DMS 273 (cell line): ENCODE data around the gene KRTAP5-5.
"Not testable (repeated sequence)": the region's sequence is repeated elsewhere in the genome, so short reads cannot be mapped to it uniquely, and the experiment has no call there.

ENCODE experiments used
- DNase-seq: peaks from one replicate; lab custom pipeline; 2025; ENCODE audit not compliant: unreplicated experiment; lab: John Stamatoyannopoulos, UW

Gene KRTAP5-5

GRCh38 chr11:1640076-1640946 lies 10.7 kb downstream of the KRTAP5-5 start:
- peak; percentile 68 for DNase-seq

DNA sequence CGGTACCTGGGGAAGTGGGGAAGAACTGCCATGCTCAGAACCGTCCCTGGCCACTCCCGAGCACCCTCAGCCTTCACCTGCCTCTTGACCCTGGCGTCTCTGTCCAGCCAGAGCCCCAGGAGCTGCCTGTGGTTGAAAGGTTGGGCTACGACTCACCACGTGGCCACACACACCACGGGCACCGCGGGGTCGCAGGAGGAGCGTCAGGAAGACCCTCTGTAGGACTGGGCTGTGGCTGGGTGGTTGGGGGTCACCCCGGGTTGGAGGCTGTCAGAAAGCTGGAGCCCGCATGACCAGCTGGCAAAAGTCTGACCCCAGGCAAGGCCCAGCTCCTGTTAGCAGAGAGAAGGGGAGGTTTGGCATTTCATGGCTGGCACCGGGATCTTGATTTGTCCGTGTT lies 11.5 kb downstream of the KRTAP5-5 start:
- no peak for DNase-seq

DNA sequence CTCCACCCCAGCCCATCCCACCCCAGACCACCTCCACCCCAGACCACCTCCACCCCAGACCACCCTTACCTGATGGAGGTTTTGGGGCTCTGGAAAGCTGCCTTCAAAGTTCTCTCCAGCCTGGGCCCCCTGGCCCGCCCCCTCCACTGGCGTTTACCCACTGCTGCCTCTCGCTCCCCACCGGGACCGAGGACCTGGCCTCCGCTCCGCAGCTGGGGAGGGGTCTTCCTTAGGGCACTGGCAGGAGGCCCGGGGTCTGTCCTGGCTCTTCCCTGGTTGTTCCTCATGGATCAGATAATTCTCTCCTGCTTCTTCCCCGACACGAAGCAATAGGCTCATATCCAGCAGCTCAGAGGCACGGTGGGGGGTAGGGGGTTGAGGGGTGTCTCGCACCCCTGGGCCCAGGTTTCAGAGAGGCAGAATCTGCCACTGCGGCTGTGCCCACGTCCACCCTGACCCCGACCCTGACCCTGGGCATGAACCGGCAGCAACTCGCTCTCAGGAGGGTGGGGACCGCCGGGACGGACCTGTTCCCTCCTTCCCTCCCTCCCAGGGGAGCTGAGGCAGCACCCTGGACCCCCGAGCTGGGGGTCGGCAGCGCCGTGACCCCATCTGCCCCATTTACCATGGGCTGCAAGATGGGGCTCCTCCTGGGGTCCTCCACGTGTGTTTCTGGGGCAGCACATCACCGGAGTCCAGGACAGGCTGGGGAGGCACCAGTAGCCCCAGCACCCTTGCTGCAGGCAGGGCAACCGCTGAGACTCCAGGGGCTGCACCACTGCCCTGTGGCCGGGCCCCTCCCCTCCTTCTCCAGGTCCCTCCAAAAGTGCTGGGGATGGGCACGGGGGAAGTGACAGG lies 12.9 kb downstream of the KRTAP5-5 start:
- DNase-seq = no peak

DNA sequence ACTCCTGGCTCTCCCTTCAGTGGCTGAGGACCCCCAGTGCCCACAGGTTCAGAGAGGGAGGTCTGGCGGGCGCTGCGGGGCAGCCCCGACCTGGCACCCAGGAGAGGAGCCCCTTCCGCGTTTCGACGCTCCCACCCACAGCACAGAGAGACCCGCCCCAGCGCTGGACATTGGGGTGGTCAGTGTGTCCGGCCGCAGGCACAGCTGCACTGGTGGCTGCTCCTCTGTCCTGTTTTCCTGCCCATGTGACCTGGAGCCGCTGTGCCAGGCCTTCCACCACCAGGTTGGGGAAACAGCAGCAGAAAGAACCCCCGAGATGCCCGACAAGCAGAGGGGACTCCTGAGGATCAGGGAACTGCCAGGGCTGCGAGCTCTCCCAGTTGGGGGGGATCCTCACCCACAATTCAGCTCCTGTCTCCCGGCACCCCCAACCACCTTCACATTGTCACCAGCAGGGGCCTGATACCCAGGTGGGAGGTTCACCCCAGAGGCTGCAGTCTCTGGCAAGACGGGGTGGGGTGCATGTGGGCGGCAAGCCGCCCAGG lies 13.6 kb downstream of the KRTAP5-5 start:
- no peak for DNase-seq

DNA sequence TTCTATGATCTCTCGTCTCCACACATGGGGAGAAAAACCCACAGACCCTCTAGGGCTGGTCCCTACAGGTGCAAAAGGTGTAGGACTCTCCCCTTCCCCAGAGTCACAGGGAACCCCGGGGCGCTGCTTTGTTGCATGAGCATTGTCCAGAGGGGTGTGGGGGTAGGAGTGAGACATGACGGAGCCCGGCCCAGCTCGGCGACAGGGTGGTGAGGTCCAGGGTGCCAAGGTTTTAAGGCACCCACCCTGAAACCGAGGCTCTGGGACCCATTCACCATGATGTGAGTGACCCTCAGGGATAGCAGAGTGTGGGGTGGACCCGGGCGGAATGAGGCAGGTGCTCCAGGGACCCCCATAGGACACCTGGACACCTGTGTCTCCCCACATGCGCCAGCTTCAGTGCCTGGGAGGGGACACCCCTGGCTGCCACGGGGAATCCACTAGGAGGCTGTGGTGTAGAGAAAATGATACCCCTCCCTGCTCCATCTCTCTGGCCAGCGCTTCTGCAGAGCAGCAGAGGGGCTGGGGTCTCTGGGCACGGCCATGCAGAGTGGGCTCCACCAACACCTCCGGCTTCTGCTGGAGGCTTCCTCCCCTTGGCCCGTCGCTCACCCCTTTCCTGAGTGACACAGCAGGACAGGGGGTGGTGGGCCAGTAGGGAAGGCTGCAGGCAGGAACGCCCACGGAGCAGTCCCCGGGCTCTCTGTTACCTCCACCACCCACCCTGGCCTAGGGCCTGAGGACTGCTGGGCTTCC lies 15.2 kb downstream of the KRTAP5-5 start:
- no peak for DNase-seq

DNA sequence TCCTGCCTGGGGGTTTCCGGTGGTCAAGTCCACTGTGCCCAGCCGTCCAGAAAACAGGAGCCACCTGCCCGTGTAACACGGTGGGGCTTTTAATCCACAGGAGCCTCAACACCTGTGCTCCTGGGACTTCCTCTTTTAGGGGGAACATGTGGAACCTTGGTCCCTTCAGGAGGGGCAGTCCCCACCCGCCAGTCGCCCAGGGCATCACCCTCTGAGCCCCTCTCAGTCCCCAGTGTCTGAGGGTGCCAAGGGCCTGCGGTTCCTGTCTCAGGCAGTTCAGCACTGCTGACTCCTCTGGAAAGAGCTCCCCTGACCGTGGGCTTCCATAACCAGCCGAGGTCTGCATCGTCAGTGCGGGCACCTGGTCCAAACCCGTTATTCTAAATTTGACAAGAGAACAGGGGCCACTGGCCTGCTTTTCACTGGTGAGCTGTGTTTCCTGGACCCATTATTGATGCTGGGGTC lies 15.8 kb downstream of the KRTAP5-5 start:
- DNase-seq = no peak

- DNase-seq = not testable (repeated sequence)
These were observed 17.0 kb downstream of the KRTAP5-5 start for GRCh38 chr11:1646540-1646939.

DNA sequence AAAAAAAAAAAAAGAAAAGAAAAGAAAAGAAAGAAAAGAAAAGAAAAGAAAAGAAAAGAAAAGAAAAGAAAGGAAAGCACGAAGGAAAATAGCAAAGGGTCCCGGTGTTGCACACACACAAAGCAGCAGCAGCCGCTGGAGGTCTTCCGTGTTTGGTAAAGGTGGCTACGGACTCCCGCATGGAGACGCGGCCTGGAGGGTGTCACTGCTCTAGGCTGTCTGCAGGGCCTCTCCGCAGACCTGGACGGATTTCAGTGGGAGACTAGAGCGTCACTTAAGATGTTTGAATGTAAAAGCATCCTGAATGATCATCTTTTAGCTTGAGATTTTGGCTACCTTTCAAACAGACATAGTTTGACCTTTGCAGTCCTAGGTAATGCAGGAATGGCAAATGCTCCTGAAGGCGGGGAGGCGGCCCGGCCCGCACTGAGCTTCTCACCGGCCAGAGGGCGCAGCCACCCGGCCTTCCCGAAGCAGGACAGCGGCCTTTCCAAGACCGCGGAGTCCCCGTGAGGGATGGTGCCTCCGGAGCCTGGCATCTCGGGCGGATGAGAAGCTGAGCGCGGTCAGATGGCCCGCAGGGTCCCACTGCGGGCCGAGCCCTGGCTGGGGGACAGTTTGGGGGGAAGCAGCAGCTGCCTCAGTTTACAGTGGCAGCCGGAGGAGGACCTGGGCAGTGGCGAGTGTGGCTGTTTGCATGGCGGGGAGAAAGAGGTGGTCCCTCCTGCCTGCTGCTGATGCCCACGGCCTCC lies 18.5 kb downstream of the KRTAP5-5 start:
- no peak for DNase-seq

GRCh38 chr11:1648653-1649420 lies 19.3 kb downstream of the KRTAP5-5 start:
- no peak for DNase-seq

DNA sequence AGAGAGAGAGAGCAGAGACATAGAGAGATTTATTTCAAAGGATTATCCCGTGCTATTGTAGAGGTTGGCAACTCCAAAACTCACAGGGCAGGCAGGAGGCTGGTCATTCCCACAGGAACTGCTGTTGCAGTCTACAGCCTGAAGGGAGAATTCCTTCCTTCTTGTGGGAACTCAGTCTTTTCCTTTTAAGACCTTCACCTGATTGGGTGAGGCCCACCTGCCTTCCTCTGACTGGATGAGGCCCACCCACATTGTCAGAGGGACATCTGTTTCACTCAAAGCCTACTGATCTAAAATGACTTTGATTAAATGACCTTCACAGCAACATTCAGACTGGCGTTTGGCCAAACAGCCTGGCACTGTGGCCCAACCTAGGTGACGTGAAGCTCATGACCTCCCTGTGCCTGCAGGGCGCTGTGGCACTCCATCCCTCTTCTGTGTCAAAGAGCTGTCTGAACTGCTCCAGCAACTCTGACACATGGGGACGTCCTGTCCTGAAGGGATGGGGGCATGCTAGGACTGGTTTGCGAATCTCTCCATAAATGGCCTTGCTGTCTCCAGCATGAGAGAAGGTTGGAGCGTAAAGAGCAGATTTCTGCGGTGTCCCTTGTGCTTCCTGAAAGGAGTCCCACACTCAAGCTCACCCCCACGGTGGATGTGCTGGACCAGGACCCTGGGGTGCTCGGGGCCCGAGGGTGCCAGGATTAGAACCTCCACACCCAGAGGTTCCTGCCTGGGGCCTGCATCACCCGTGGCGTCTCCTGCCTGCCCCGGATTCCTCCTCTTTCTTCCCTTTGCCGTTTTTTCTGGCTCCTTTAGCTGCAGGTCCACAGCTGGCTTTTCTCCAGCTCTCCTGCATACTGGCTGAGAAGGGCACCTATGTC lies 20.7 kb downstream of the KRTAP5-5 start:
- no peak for DNase-seq

DNA sequence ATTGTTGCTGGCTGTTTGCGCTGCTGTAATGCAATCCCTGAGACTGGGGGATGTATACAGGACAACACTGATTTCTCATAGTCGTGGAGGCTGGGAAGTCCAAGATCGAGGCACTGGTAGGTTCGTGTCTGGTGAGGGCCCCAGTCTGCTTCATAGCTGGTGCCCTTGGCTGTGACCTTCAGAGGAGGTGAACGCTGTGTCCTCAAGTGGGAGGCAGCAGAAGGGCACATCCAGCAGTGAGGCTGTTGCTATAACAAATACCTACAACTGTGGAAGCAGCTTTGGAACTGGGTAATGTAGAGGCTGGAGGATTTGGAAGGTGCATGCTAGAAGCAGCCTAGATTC lies 21.3 kb downstream of the KRTAP5-5 start:
- DNase-seq = no peak

DNA sequence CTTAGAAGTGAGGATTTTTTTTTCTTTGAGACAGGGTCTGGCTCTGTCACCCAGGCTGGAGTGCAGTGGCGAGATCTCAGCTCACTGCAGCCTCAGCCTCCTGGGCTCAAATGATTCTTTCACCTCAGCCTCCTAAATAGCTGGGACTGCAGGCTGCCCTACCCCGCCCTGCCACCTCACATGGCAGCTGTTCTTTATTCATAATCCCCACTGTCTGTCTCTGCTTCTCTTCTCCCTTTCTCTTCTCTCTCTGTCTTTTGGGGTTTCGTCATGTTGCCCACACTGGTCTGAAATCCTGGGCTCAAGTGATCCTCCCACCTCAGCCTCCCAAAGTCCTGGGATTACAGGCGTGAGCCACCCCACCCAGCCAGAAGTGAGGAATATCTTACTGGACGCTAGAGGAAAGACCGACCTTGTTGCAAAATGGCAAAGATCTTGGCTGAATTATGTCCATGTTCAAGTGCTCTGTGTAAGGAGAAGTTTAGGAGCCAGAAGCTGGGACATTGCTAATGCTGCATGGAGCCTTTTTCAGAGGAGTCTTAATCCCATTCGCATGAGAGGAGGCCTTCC lies 21.9 kb downstream of the KRTAP5-5 start:
- no peak for DNase-seq

DNA sequence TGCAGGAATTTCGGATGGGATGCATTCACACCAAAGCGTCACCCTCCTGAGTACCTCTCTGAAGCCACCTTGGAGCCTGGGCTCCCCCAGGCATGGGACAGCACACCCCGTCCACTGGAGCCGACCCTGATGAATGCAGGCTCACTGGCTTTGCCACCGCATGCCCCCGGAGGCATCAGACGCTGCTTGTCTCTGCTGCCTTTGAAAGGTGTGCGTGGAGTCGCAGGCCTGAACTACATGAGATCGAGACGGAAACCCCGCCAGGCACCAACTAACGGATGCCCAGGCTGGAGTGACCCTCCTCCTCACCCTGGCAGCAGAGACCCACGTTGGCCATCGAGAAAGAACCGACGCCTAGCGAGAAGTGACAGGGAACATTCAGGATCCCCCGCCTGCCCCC lies 22.5 kb downstream of the KRTAP5-5 start:
- no peak for DNase-seq

DNA sequence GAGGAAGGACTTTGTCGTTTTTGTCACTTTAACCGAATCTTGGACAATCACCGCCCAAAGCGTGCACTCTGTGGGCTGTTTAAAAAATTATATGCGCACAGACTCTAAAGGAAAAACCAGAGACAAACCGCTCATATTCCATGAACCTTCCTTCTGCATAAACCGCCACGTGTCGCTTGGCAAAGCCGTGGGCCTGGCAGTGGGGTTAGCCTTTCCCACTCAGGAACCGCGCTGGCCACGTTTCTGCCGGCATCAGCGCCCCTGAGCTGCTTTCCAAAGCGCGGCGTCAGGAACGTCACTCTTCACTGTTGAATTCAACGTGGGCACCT lies 22.8 kb downstream of the KRTAP5-5 start:
- DNase-seq = no peak

GRCh38 chr11:1652771-1653540 lies 23.4 kb downstream of the KRTAP5-5 start:
- DNase-seq = peak; percentile 71

DNA sequence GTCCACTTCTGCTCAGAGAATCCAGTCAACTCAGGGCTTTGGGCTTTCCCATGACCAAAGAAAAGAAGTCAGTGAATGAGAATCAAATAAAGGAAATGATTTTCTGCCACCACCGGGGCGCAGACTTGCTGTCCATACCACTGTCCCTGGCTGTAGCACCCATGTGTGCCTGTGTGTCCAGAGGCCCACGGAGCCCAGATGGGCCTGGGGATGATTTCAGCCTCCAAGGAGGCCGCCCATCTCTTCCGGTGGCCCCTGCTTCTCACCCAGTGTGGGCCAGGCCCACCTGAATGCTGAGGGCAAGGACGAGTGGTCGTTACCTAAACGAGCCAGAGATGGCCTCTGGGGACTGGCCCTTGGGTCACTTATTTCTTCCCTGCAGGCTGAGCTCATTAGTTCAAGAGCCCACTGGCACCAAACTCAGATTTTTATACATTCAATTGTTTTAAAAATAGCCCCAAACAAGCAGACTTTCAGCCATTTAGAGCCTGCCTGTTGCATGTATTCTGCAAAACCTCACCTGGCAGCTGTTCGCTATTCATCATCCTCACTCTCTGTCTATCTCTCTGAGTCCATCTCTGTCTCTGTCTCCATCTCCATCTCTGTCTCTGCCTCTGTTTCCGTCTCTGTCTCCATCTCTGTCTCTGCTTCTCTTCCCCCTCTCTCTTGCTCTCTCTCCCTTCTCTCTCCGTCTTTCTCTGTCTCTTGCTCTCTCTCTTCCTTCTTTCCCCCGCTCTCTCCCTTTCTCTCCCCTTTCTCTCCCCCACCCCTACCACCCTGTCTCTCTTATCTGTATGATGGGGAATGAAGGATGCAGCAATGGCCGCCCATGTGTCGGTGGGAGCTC lies 24.2 kb downstream of the KRTAP5-5 start:
- no peak for DNase-seq
